ENCODE measurements around the gene DDO.

GRCh38 chr6:110357298-110357663 lies 58.1 kb downstream of the DDO start:
- TF ChIP-seq, protein P1, sequence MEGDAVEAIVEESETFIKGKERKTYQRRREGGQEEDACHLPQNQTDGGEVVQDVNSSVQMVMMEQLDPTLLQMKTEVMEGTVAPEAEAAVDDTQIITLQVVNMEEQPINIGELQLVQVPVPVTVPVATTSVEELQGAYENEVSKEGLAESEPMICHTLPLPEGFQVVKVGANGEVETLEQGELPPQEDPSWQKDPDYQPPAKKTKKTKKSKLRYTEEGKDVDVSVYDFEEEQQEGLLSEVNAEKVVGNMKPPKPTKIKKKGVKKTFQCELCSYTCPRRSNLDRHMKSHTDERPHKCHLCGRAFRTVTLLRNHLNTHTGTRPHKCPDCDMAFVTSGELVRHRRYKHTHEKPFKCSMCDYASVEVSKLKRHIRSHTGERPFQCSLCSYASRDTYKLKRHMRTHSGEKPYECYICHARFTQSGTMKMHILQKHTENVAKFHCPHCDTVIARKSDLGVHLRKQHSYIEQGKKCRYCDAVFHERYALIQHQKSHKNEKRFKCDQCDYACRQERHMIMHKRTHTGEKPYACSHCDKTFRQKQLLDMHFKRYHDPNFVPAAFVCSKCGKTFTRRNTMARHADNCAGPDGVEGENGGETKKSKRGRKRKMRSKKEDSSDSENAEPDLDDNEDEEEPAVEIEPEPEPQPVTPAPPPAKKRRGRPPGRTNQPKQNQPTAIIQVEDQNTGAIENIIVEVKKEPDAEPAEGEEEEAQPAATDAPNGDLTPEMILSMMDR (conservative IDR thresholded peaks at IDR 0.05; ENCODE audit: low read depth in 2 of 2) = no peak
- no peak for TF ChIP-seq JUNB (IDR thresholded peaks at IDR 0.05; ENCODE audit: unreplicated experiment)
- no peak for TF ChIP-seq EZH2 (IDR thresholded peaks at IDR 0.05; ENCODE audit: low read depth, unreplicated experiment)
- no peak for TF ChIP-seq EZH2phosphoT487 (IDR thresholded peaks at IDR 0.05; ENCODE audit: unreplicated experiment)
- TF ChIP-seq POLR2AphosphoS5 (IDR thresholded peaks at IDR 0.05; ENCODE audit: low read depth) = no peak
- TF ChIP-seq ZNF114 (CRISPR knock-in tag; IDR thresholded peaks at IDR 0.05) = no peak
- TF ChIP-seq ETS1 (IDR thresholded peaks at IDR 0.05) = no peak
- TF ChIP-seq, protein P2, sequence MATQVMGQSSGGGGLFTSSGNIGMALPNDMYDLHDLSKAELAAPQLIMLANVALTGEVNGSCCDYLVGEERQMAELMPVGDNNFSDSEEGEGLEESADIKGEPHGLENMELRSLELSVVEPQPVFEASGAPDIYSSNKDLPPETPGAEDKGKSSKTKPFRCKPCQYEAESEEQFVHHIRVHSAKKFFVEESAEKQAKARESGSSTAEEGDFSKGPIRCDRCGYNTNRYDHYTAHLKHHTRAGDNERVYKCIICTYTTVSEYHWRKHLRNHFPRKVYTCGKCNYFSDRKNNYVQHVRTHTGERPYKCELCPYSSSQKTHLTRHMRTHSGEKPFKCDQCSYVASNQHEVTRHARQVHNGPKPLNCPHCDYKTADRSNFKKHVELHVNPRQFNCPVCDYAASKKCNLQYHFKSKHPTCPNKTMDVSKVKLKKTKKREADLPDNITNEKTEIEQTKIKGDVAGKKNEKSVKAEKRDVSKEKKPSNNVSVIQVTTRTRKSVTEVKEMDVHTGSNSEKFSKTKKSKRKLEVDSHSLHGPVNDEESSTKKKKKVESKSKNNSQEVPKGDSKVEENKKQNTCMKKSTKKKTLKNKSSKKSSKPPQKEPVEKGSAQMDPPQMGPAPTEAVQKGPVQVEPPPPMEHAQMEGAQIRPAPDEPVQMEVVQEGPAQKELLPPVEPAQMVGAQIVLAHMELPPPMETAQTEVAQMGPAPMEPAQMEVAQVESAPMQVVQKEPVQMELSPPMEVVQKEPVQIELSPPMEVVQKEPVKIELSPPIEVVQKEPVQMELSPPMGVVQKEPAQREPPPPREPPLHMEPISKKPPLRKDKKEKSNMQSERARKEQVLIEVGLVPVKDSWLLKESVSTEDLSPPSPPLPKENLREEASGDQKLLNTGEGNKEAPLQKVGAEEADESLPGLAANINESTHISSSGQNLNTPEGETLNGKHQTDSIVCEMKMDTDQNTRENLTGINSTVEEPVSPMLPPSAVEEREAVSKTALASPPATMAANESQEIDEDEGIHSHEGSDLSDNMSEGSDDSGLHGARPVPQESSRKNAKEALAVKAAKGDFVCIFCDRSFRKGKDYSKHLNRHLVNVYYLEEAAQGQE (IDR thresholded peaks at IDR 0.05; ENCODE audit: unreplicated experiment) = no peak
- no peak for TF ChIP-seq CREB1 (CRISPR knock-in tag; IDR thresholded peaks at IDR 0.05; ENCODE audit: low read depth)
- no peak for TF ChIP-seq NANOG (IDR thresholded peaks at IDR 0.05; ENCODE audit: borderline replicate concordance)
